Inflammatory macrophage (primary cell): ENCODE data around the gene CCDC106.

Experiments
- DNase-seq, 2 donors: peaks; one replicate each; pipeline ENCODE4 v3.0.0-alpha.2; 2020 to 2022

Gene CCDC106

DNA sequence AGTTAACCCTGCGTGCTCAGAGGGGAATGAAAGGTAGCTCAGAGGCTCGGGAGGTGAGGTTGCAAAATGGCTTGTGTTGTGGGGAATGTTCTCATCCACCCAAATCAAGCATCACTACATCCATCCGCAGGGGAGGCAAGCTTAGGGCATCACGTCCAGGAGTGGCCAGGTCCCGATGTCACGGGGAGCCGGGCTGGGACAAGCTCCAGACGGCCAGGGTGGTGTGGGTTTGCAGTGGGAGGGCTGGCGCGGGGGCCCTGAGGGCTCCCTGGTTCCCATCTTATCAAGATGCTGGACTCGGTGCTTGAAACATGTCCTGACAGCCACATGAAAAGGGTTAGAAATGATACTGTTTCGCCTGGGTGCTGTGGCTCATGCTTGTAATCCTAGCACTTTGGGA lies 52.8 kb downstream of the CCDC106 start:
- DNase-seq, result no peak

GRCh38 chr19:55702131-55702627 lies 54.2 kb downstream of the CCDC106 start:
- DNase-seq, result no peak
